HG03108 (cell line): Measurements from ENCODE around the gene PARP9.
A peak's percentile ranks its signal among the peaks of the same experiment; 100 is the strongest.
"Not testable (repeated sequence)": the region's sequence is repeated elsewhere in the genome, so short reads cannot be mapped to it uniquely, and the experiment has no call there.

Experiments
- ATAC-seq: cut with Tn5 transposase; IDR thresholded peaks from one replicate; pipeline ENCODE4 v1.9.1; 2021; ENCODE audit warnings: moderate library complexity; ENCODE audit not compliant: unreplicated experiment

PARP9 gene

GRCh38 chr3:122576174-122576940 is 12.3 kb upstream of the PARP9 start:
- ATAC-seq = peak; percentile 75

- ATAC-seq = peak; percentile 23
These were observed 8.9 kb upstream of the PARP9 start for GRCh38 chr3:122572940-122573412.

- ATAC-seq = no peak
These were observed 4.7 kb upstream of the PARP9 start for GRCh38 chr3:122568755-122569154.

GRCh38 chr3:122568131-122568530 is 4.0 kb upstream of the PARP9 start:
- not testable (repeated sequence) for ATAC-seq

- no peak for ATAC-seq
These were observed 429 bp downstream of the PARP9 start for GRCh38 chr3:122563717-122564025.

- no peak for ATAC-seq
These were observed 980 bp downstream of the PARP9 start for GRCh38 chr3:122562923-122563716.

GRCh38 chr3:122560680-122561079 is 3.4 kb downstream of the PARP9 start:
- ATAC-seq = no peak

- ATAC-seq = no peak
These were observed 4.2 kb downstream of the PARP9 start for GRCh38 chr3:122559906-122560305.

GRCh38 chr3:122558605-122559004 is 5.5 kb downstream of the PARP9 start:
- no peak for ATAC-seq

- ATAC-seq = no peak
These were observed 6.7 kb downstream of the PARP9 start for GRCh38 chr3:122557356-122557755.

GRCh38 chr3:122555275-122556071 is 8.6 kb downstream of the PARP9 start:
- no peak for ATAC-seq

- no peak for ATAC-seq
These were observed 10.9 kb downstream of the PARP9 start for GRCh38 chr3:122553171-122553570.

- no peak for ATAC-seq
These were observed 15.5 kb downstream of the PARP9 start for GRCh38 chr3:122548619-122549018.

- no peak for ATAC-seq
These were observed 16.0 kb downstream of the PARP9 start for GRCh38 chr3:122548076-122548475.

GRCh38 chr3:122546151-122546550 is 17.9 kb downstream of the PARP9 start:
- no peak for ATAC-seq

GRCh38 chr3:122538956-122539490 is 25.1 kb downstream of the PARP9 start:
- ATAC-seq = no peak

- no peak for ATAC-seq
These were observed 27.5 kb downstream of the PARP9 start for GRCh38 chr3:122536632-122537001.

- no peak for ATAC-seq
These were observed 28.0 kb downstream of the PARP9 start for GRCh38 chr3:122535964-122536631.

- peak; percentile 98 for ATAC-seq
These were observed 30.2 kb downstream of the PARP9 start for GRCh38 chr3:122533931-122534334.

GRCh38 chr3:122533480-122533879 is 30.6 kb downstream of the PARP9 start:
- ATAC-seq = no peak

GRCh38 chr3:122530164-122530563 is 33.9 kb downstream of the PARP9 start:
- no peak for ATAC-seq
